HG03442 (cell line): ENCODE measurements around the gene YJEFN3.

Source experiments
- ATAC-seq: cut with Tn5 transposase; IDR thresholded peaks from one replicate; pipeline ENCODE4 v1.9.1; 2021; ENCODE audit warnings: mild to moderate bottlenecking, moderate library complexity; ENCODE audit not compliant: unreplicated experiment

The YJEFN3 gene

GRCh38 chr19:19575411-19575810, 46.7 kb downstream of the YJEFN3 start:
- no peak for ATAC-seq

- no peak for ATAC-seq
Observed at GRCh38 chr19:19578252-19578651, 49.5 kb downstream of the YJEFN3 start.

DNA sequence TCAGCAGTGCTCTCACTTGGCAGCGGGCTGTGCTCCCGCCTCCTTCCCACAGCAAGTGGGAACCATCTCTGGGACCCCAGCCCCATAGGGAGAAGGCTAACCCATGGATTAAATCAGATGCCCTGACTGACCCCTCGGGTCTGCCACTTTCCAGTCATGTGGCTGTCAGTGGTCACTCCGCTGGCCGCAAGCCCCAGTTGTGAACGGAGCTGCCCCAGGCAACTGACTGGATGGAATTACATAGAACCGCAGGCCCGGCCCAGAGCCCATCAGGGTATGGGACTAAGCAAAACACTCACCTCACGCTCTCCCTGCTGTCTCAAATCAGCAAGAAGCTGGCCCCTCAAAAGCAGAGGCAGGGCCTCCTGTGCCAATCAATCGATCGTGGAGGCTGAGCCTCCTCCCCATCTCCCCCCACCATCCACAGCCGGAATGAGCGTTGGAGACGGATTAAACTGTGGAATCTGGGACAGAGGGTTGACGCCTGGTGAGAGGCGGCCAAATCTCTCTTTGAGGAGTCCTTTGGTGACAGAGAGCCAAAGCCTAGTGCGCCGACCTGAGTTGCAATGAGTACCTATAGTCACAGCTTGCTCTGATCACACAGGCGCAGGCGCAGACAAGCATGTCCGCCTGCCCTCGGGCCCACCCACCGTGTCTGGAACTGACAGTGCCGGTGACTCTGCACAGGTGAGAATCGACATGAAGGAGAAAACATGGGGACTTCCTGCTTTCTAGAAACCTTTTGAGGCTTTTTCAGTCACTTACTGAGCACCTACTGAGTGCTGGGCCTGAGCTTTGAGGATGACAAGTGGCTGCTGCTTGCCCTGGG, 51.0 kb downstream of the YJEFN3 start:
- no peak for ATAC-seq

DNA sequence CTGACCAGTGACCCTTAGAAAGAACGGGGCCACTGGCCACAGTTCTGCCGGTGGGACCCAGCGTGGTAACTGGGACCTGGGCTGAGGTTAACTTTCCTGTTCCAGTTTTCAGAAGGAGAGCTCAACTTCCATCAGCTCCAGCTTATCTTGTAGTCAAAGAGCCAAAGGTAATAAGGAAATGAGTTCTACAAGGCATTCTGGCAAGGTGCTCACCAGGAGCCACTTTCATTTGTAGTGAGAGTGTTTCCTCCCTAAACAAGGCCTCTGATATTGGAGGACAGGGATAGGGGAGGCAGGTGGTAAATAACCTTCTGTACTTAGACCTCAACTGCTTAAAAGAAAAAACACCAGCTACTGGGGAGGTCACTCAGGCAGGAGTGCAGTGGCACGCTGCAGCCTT, 51.7 kb downstream of the YJEFN3 start:
- no peak for ATAC-seq

- ATAC-seq: no peak
Observed at GRCh38 chr19:19581391-19581790, 52.7 kb downstream of the YJEFN3 start.

- ATAC-seq: no peak
Observed at GRCh38 chr19:19582471-19582870, 53.8 kb downstream of the YJEFN3 start.

GRCh38 chr19:19584356-19584755, 55.6 kb downstream of the YJEFN3 start:
- no peak for ATAC-seq
